ENCODE results near the gene JAG1. TPM values are rescaled to one million over a fixed set of nuclear protein-coding genes. Genes with fewer than 3 reads are reported as not detected.

JAG1 gene
- polyA plus RNA-seq, 3 donors = 167 to 235 (median 210) TPM

GRCh38 chr20:10671221-10671918, 2.4 kb downstream of the JAG1 start:
- no peak for DNase-seq

GRCh38 chr20:10670501-10671220, 3.1 kb downstream of the JAG1 start:
- DNase-seq = no peak

GRCh38 chr20:10669843-10670446, 3.9 kb downstream of the JAG1 start:
- no peak for DNase-seq

GRCh38 chr20:10668677-10669368, 5.0 kb downstream of the JAG1 start:
- no peak for DNase-seq

- DNase-seq = no peak
Observed at GRCh38 chr20:10667560-10668167, 6.1 kb downstream of the JAG1 start.

- no peak for DNase-seq
Observed at GRCh38 chr20:10667077-10667401, 6.8 kb downstream of the JAG1 start.

- no peak for DNase-seq
Observed at GRCh38 chr20:10666221-10667076, 7.3 kb downstream of the JAG1 start.

- DNase-seq = no peak
Observed at GRCh38 chr20:10665791-10666190, 8.0 kb downstream of the JAG1 start.

GRCh38 chr20:10665027-10665561, 8.7 kb downstream of the JAG1 start:
- DNase-seq = no peak

- no peak for DNase-seq
Observed at GRCh38 chr20:10663756-10664155, 10.0 kb downstream of the JAG1 start.

GRCh38 chr20:10662661-10663458, 10.9 kb downstream of the JAG1 start:
- DNase-seq = no peak

GRCh38 chr20:10662151-10662550, 11.6 kb downstream of the JAG1 start:
- no peak for DNase-seq

GRCh38 chr20:10661261-10661660, 12.5 kb downstream of the JAG1 start:
- no peak for DNase-seq

GRCh38 chr20:10660661-10661060, 13.1 kb downstream of the JAG1 start:
- DNase-seq = no peak

GRCh38 chr20:10659651-10660601, 13.9 kb downstream of the JAG1 start:
- DNase-seq = no peak

- DNase-seq = no peak
Observed at GRCh38 chr20:10658876-10659632, 14.7 kb downstream of the JAG1 start.

GRCh38 chr20:10658051-10658823, 15.6 kb downstream of the JAG1 start:
- DNase-seq = no peak
